ENCODE data around the gene C2orf78. TPM values are rescaled to one million over a fixed set of nuclear protein-coding genes. Genes with fewer than 3 reads are reported as not detected.

Gene C2orf78
- total RNA-seq, 1 donor from 2014 or later: not detected

DNA sequence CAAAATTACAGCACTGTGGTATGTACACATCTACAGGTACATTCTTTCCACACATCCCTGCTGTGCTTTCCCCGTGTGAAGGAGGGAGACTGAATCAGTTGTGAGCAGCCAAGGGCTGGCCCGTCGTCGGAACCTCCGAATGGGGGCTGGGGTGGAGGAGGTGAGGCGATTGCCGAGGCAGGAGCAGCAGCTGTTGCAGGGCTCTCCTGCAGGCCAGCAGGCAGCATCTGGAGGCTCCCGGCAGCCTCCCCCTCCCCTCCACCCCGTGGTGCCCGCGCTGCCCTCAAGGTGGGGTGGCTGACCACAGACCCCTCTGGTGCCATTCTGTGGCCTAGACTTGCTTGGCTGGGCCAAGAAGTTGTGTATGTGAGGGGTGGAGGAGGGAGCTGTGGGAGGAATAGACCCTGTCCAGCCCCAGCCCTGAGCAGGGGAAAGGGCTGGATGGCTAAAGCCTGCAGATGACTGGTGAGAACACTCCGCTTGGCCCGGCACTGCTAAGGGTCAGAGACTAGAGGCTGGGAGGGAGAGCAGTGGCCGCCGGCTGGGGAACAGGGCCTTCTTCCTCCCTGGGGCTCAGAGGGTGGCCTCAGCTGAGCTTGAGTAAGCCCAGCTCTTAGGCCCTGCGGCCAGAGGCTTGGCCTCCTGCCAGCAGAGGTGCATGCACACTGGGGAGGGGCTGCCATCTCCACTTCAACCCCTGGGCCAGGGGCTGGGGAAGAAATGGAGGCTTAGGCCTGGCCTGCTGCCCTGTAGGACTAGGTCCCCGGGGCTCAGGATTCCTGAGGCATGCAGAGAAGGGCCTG lies 52.4 kb downstream of the C2orf78 start:
- TF ChIP-seq, protein P1, sequence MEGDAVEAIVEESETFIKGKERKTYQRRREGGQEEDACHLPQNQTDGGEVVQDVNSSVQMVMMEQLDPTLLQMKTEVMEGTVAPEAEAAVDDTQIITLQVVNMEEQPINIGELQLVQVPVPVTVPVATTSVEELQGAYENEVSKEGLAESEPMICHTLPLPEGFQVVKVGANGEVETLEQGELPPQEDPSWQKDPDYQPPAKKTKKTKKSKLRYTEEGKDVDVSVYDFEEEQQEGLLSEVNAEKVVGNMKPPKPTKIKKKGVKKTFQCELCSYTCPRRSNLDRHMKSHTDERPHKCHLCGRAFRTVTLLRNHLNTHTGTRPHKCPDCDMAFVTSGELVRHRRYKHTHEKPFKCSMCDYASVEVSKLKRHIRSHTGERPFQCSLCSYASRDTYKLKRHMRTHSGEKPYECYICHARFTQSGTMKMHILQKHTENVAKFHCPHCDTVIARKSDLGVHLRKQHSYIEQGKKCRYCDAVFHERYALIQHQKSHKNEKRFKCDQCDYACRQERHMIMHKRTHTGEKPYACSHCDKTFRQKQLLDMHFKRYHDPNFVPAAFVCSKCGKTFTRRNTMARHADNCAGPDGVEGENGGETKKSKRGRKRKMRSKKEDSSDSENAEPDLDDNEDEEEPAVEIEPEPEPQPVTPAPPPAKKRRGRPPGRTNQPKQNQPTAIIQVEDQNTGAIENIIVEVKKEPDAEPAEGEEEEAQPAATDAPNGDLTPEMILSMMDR (IDR thresholded peaks at IDR 0.05; ENCODE audit: insufficient read depth, low read length, poor library complexity, severe bottlenecking): no peak
- DNase-seq (ENCODE audit: low read depth): no peak
- Histone ChIP-seq H3K4me3 (ENCODE audit: low read depth, low read length) (no peak overlapping the region), H3K27me3 (ENCODE audit: control insufficient read depth, insufficient read depth, low read length) (no peaks in the 10 kb centered on the region), H3K36me3 (ENCODE audit: control insufficient read depth, insufficient read depth, low read length) (peaks cover 2% of the 10 kb centered on the region)

DNA sequence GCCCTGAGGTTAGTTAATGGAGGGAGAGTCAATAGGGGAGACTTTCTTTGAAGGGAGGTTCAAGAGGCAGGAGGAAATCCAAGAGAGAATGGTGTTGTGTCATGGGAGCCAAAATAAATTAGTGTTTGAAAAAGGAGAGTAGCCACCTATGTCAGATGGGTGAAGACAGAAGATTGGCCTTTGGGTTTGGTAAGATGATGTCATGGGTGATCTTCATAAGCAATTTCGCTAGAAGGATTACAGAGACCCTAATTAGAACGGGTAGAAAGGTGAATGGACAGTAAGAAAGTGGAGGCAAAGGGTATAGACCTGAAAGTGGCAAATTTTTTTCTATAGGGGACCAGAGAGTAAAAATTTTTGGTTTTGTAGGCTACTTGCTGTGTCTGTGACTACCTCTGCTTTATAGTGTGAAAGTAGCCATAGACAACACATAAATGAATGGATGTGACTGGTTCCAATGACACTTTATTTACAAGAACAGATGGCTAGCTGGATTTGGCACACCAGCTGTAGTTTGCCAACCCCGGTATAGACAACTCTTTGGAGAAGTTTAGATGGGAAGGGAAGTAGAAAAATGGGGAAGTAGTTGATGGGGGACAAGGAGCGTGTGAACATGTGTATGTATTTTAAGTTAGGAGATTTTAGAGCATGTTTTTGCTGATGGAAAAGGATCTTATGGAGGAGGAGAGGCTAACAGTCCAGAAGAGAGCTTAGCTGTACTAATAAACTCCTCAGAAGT lies 54.0 kb downstream of the C2orf78 start:
- Histone ChIP-seq H3K36me3 (ENCODE audit: control insufficient read depth, insufficient read depth, low read length) (peaks cover 2% of the 10 kb centered on the region), H3K4me3 (ENCODE audit: low read depth, low read length) (no peak overlapping the region), H3K27me3 (ENCODE audit: control insufficient read depth, insufficient read depth, low read length) (no peaks in the 10 kb centered on the region)
- TF ChIP-seq, protein P1 (IDR thresholded peaks at IDR 0.05; ENCODE audit: insufficient read depth, low read length, poor library complexity, severe bottlenecking): no peak
- no peak for DNase-seq (ENCODE audit: low read depth)

DNA sequence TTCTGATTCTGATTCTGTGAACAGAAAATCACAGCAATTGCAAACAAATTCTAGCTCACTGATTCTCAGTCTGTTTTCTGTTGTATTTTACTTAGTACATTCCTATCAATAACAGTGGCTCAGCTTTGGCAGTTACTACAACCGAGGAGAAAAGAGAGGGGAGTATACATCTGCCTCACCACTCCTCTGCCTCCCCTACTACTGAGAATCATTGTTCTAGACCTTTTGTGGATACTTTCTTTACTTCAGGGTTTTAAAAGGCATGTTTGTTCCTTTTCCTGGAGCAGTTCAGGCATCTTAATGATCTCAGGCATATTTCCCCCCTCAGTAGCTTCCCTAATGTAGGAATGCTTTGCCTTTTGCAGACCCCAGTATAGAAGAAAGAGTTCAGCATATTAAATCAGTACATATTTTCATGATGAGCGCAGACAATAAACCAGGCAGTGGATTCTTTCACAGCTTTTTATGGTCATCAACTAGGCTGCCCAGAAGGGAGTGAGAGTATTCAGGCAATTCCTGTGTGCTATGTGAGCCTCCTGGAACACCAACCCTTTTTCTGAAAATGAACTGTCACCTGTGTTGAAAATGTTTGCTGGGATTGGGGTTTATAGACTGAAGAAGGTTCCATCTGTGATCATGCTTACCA lies 55.0 kb downstream of the C2orf78 start:
- TF ChIP-seq, protein P1 (IDR thresholded peaks at IDR 0.05; ENCODE audit: insufficient read depth, low read length, poor library complexity, severe bottlenecking): no peak
- H3K4me3 ChIP-seq (ENCODE audit: low read depth, low read length): no peak overlapping the region
- no peaks in the 10 kb centered on the region for H3K36me3 ChIP-seq (ENCODE audit: control insufficient read depth, insufficient read depth, low read length)
- H3K27me3 ChIP-seq (ENCODE audit: control insufficient read depth, insufficient read depth, low read length): no peaks in the 10 kb centered on the region
- no peak for DNase-seq (ENCODE audit: low read depth)

DNA sequence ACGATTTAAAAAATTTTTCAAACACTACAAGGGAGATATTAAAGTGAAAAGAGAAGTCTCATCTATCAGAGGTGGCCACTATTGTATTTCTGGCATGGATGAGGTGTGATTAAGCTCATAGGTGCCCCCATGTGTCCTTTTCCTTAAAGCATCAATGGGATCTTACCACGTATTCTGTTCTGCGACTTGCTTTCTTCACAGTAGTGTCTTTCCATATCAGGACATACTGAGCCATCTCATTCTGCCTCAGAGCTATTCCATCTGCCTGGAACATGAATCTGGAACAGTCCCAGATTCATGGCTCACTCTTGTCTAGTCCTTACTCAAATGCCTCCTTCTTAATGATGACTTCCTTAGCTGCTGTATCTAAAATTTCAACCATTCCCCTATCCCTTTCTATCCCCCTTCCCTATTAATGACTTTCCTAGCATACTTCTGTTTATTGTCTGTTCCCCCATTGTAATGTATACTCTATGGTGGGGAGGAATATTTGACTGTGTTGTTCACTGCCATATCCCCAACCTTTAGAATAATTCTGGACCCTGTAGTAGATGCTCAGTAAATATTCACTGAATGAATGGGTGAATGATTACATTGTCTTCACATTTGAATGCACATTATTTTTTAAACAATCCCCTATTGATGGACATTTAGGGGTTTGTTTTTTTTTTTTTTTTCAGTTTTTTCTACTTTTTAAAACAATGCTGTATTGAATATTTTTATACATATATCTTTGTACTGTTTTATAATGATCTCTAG lies 55.8 kb downstream of the C2orf78 start:
- Histone ChIP-seq H3K36me3 (ENCODE audit: control insufficient read depth, insufficient read depth, low read length) (no peaks in the 10 kb centered on the region), H3K27me3 (ENCODE audit: control insufficient read depth, insufficient read depth, low read length) (no peaks in the 10 kb centered on the region)
- TF ChIP-seq, protein P1 (IDR thresholded peaks at IDR 0.05; ENCODE audit: insufficient read depth, low read length, poor library complexity, severe bottlenecking): no peak

DNA sequence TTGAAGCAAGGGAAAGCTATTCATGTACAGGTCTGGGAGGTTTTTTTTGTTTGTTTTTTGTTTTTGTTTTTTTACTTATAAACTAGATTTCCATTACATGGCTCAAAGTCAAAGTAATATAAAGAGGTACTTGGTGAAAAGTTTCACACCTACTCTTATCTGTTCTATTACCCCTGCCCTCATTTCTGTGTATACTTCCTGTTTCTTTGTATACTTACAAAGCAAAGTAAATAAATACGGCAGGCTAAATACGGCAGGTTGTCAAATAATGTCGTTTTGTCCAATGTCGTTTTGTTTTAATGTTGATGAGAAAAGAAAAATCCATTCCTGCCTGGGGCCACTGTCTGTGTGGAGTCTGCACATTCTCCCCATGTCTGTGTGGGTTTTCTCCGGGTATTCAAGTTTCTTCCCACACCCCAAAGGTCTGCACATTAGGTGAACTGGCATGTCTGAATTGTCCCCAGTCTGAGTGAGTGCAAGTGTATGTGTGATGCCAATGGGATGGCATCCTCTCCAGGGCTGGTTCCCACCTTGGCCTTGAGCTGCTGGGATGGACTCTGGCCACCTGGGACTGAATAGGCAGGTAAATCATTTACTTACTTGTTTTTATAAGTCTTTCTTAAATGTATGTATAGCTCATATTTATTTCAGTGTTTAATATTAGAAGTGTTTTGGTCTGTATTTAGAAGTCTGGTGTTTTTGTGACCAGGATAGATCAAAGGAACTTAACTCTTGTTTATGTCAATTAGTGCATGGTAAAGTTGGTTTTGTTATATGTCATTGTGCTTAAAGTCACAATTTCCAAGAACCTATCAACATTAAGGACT lies 58.1 kb downstream of the C2orf78 start:
- no peak for DNase-seq (ENCODE audit: low read depth)
- TF ChIP-seq, protein P1 (IDR thresholded peaks at IDR 0.05; ENCODE audit: insufficient read depth, low read length, poor library complexity, severe bottlenecking): no peak

More for the DNA sequence above, 55.8 kb downstream of the C2orf78 start:
- DNase-seq (ENCODE audit: low read depth): no peak
- H3K4me3 ChIP-seq (ENCODE audit: low read depth, low read length): no peak overlapping the region

More for the DNA sequence above, 58.1 kb downstream of the C2orf78 start:
- H3K4me3 ChIP-seq (ENCODE audit: low read depth, low read length): no peak overlapping the region
- no peaks in the 10 kb centered on the region for H3K36me3 ChIP-seq (ENCODE audit: control insufficient read depth, insufficient read depth, low read length)
- H3K27me3 ChIP-seq (ENCODE audit: control insufficient read depth, insufficient read depth, low read length): no peaks in the 10 kb centered on the region

Data from kidney epithelial cell (primary cell).